HAP-1 (cell line): ENCODE data around the gene ENO2.
A peak's percentile ranks its signal among the peaks of the same experiment; 100 is the strongest.

Experiments
- DNase-seq, 2 experiments: peaks; one replicate each; pipeline ENCODE4 v3.0.0-alpha.2; 2016 to 2020; ENCODE audit warnings: low spot score in 2 of 2
- H3K27me3 ChIP-seq: fragments of 250-450 bp; sonication (Bioruptor Pico); 2 replicates; pipeline ENCODE4 v1.5.1; 2020; ENCODE audit warnings: low read depth, mild to moderate bottlenecking, moderate library complexity
- H3K36me3 ChIP-seq: fragments of 250-450 bp; sonication (Bioruptor Pico); replicated peaks from 2 replicates; pipeline ENCODE4 v1.5.1; 2020; ENCODE audit warnings: mild to moderate bottlenecking
- H3K4me1 ChIP-seq: fragments of 250-450 bp; sonication (Bioruptor Pico); 2 replicates; pipeline ENCODE4 v1.5.1; 2020; ENCODE audit warnings: mild to moderate bottlenecking
- H3K4me3 ChIP-seq: fragments of 250-450 bp; sonication (Bioruptor Pico); 2 replicates; pipeline ENCODE4 v1.5.1; 2020; ENCODE audit warnings: mild to moderate bottlenecking, moderate library complexity
- H3K9me3 ChIP-seq: fragments of 250-450 bp; sonication (Bioruptor Pico); 2 replicates; pipeline ENCODE4 v1.5.1; 2020; ENCODE audit warnings: mild to moderate bottlenecking, moderate library complexity
- in situ Hi-C: fragments of 300-500 bp; cut with MboI; formaldehyde crosslinking; loops from 3 replicates; pipeline ENCODE4 v1.14.3; 2020; ENCODE audit warnings: low sequenced_read_pairs, inconsistent platforms, mixed read lengths

The ENO2 gene

DNA sequence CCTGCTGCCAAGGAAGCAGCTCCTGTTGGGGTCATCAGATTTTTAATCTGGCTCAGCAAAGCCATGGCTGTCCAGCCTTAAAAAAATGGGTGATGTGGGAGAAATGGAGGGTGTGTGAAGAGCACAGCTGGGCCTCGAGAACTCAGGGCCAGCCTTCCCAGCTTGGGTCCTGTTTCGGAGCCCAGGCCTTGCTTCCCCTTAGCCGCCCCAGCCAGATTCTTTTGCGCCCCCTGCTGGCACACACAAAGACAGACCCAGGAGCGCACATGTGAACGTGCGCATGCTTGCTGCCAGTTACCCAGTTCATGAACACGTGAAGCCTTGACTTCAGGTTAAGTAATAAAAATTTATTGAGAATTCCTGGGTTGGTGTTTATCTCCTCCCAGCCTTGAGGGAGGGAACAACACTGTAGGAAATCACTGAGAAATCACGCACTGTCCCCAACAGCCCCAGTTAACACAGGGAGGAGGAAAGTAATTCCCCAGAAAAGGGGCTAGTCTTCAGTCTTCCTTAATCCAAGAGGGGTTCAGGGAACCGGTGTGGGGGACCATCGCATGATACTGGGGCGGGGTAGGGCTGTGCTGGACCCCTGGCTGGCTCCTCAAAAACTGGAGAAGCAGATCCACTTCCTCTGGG, 50.8 kb downstream of the ENO2 start:
- in situ Hi-C loops = no loop called here
- peak; percentile 63 to 92 for DNase-seq
- peaks cover 53% of the 10 kb centered on the region for H3K36me3 ChIP-seq
- no peak overlapping the region for H3K4me3 ChIP-seq
- no peaks in the 10 kb centered on the region for H3K27me3 ChIP-seq
- H3K4me1 ChIP-seq = peaks cover 27% of the 10 kb centered on the region
- H3K9me3 ChIP-seq = no peaks in the 10 kb centered on the region

- DNase-seq = no peak
Observed at GRCh38 chr12:6965714-6966113, 51.3 kb downstream of the ENO2 start.

DNA sequence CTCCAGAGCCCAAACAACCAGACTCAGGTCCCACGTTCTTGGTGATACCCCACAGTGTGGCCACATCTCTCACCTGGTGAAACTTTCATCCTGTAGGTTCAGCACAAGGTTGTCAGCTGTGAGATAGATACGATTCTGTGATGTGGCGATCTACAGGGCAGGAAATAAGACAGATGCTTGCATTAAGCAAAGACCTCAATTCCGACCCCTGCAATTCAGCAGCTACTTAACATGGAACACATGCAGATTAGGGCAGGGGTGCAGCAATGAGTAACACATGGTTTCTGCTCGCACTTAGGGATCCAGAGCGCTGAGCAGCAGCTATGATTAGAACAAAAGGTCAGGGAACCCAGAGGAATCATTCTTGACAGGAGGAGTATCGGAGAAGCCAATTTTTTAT, 52.0 kb downstream of the ENO2 start:
- DNase-seq = no peak
- peaks cover 56% of the 10 kb centered on the region for H3K36me3 ChIP-seq
- peaks cover 20% of the 10 kb centered on the region for H3K4me1 ChIP-seq
- H3K27me3 ChIP-seq = no peaks in the 10 kb centered on the region
- no peak overlapping the region for H3K4me3 ChIP-seq
- in situ Hi-C loops = no loop called here
- H3K9me3 ChIP-seq = no peaks in the 10 kb centered on the region

More at GRCh38 chr12:6965714-6966113, 51.3 kb downstream of the ENO2 start:
- Histone ChIP-seq H3K27me3 (no peaks in the 10 kb centered on the region), H3K4me1 (peaks cover 27% of the 10 kb centered on the region), H3K9me3 (no peaks in the 10 kb centered on the region), H3K36me3 (peaks cover 56% of the 10 kb centered on the region), H3K4me3 (no peak overlapping the region)
- in situ Hi-C loops = no loop called here

GRCh38 chr12:6967651-6968100, 53.3 kb downstream of the ENO2 start:
- in situ Hi-C loops = no loop called here
- Histone ChIP-seq H3K4me1 (peaks cover 17% of the 10 kb centered on the region), H3K4me3 (no peak overlapping the region), H3K36me3 (peaks cover 60% of the 10 kb centered on the region), H3K9me3 (no peaks in the 10 kb centered on the region), H3K27me3 (no peaks in the 10 kb centered on the region)
- no peak for DNase-seq

GRCh38 chr12:6968426-6968825, 54.0 kb downstream of the ENO2 start:
- Histone ChIP-seq H3K36me3 (peaks cover 65% of the 10 kb centered on the region), H3K4me1 (peaks cover 16% of the 10 kb centered on the region), H3K27me3 (no peaks in the 10 kb centered on the region), H3K9me3 (no peaks in the 10 kb centered on the region), H3K4me3 (no peak overlapping the region; the same call in 1 of the 2 replicates)
- DNase-seq = no peak
- in situ Hi-C loops = no loop called here

GRCh38 chr12:6970096-6970527, 55.7 kb downstream of the ENO2 start:
- H3K27me3 ChIP-seq = no peaks in the 10 kb centered on the region
- in situ Hi-C loops = no loop called here
- no peaks in the 10 kb centered on the region for H3K9me3 ChIP-seq
- H3K4me3 ChIP-seq = peak overlapping the region; percentile 94
- peaks cover 16% of the 10 kb centered on the region for H3K4me1 ChIP-seq
- DNase-seq = no peak
- H3K36me3 ChIP-seq = peaks cover 75% of the 10 kb centered on the region
